Suppressor macrophage treated with lipopolysaccharide for 4 hours (primary cell): ENCODE data around the gene GAP43.

Experiments
- DNase-seq: peaks from one replicate; pipeline ENCODE4 v3.0.0-alpha.2; 2020

The GAP43 gene

DNA sequence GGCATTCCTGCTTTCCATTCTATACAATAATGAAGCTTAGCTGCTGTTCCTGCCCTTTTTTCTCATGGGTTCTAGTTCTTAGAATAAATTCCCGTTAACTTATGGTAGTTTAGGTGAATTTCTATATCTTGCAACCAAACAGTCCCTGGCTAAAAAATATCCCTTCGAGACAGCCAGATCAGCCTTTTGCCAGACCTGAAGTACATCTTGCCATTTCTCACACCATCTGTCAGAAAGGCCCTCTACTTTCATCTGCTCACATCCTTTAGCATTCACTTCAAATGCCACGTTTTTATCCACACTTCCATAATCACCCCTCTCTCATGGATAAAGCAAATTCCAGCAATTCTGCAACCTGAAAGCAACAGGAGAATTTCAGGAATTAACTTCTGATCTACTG is 145.4 kb downstream of the GAP43 start:
- no peak for DNase-seq
